DMS 273 treated with DMSO at 0.1 percent for 48 hours (cell line): Measurements from ENCODE around the gene IL19.

Experiments used
- DNase-seq: peaks from one replicate; lab custom pipeline; 2025; lab: John Stamatoyannopoulos, UW

The IL19 gene

DNA sequence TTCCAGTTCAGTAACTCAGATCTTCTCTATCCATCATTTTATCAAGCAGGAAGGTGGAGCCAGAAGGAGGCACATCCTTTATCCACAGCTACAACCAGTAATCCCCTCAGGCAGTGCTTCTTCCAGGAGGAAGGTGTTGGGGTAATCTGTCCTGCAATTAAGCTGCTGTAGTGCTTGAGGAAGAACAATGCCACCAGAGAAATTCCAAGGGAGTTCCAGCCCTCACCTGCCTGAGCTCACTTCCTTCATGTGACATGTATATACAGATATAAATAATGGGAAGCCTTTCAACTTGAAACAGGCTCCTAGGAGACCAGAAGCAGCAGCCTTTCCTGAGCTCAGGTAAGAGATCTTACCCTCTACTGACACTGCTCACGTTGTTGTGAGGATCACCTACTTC lies 92.7 kb downstream of the IL19 start:
- no peak for DNase-seq

- DNase-seq = peak; percentile 34
Measured at GRCh38 chr1:206864939-206865671, 94.5 kb downstream of the IL19 start, which contains the start of gene IL20. TSS of gene IL20 (plus strand) at chr1:206865623. CDS start at chr1:206865853, 230 bp downstream.

GRCh38 chr1:206866062-206866461 lies 95.5 kb downstream of the IL19 start:
- no peak for DNase-seq

GRCh38 chr1:206867239-206867638 lies 96.7 kb downstream of the IL19 start:
- no peak for DNase-seq

GRCh38 chr1:206867716-206868115 lies 97.1 kb downstream of the IL19 start:
- DNase-seq = no peak

DNA sequence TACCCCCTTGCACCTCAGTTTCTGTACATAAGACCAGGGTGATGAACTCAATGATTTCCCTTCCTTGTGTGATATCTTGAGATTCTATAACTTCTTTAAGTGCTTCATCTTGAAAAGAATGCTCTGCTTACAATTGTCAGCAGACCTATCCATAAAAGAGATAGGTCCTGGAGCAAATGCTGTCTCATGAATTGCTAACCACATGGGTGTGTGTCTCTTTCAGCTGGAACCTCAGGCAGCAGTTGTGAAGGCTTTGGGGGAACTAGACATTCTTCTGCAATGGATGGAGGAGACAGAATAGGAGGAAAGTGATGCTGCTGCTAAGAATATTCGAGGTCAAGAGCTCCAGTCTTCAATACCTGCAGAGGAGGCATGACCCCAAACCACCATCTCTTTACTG lies 97.7 kb downstream of the IL19 start:
- no peak for DNase-seq

- DNase-seq = no peak
Measured at GRCh38 chr1:206872139-206872538, 101.6 kb downstream of the IL19 start.

- no peak for DNase-seq
Measured at GRCh38 chr1:206873603-206874188, 103.1 kb downstream of the IL19 start.

- DNase-seq = no peak
Measured at GRCh38 chr1:206875752-206876377, 105.3 kb downstream of the IL19 start.

- no peak for DNase-seq
Measured at GRCh38 chr1:206878456-206878855, 107.9 kb downstream of the IL19 start.

DNA sequence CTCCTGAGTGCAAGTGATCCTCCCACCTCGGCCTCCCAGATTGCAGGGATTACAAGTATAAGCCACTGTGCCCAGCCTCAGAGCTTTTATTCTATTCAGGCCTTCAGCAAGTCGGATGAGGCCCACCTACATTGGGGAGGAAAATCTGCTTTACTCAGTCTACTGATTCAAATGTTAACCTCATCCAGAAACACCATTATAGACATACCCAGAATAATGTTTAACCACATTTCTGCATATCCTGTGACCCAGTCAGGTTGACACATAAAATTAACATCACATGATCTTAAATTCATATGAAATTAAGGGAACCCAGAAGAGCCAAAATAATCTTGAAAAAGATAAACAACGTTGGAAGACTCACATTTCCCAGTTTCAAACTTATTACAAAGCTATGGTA lies 109.7 kb downstream of the IL19 start:
- DNase-seq = no peak

DNA sequence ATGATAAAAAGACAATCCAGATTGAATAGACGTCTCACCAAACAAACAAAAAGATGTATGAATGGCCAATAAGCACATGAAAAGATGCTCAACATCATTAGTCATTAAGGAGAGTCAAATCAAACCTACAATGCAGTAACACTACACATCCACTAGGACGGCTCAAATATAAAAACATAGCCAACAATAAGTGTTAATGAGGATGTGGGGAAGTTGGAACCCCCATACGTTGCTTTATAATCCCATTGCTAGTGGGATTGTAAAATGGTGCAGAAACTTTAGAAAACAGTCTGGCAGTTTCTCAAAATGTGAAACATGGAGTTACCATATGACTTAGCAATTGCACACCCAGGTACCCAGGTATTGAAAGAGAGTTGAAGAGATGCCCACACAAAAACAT lies 112.0 kb downstream of the IL19 start:
- no peak for DNase-seq

- no peak for DNase-seq
Measured at GRCh38 chr1:206883160-206883559, 112.6 kb downstream of the IL19 start.

- no peak for DNase-seq
Measured at GRCh38 chr1:206883876-206884275, 113.3 kb downstream of the IL19 start.

DNA sequence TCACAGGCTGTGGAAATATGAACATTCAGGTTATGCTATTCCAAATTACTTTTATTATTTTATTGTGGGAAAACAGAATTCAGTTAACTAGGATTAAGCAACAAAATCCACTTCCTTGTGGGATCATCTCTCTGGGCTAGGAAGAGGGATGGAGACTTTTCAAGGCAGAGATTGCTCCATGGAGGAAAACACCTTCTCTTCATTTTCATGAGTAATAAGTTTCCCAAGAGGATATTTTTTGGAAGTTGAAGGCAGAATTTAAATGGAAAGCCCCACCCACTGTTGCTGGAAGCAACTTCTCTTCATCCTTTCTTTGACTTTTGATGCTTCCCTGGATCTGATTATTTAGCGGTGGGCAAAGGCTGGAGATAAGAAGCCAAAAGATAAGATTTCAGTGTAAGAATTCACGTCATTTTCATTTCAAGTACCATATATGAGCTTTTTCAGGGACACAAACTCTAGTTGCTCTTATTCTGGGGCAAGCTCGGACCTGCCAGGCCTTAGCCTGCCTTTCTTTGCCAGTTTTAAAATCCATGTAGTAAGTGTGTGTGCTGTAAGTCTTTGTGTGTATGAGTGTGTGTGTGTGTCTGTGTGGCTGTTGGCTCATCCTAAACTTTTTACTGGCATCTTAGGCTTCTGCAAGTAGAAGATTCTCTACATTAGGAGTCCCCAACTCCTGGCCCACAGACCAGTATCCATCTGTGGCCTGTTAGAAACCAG lies 114.9 kb downstream of the IL19 start:
- DNase-seq = no peak

- DNase-seq = no peak
Measured at GRCh38 chr1:206886831-206887230, 116.3 kb downstream of the IL19 start.

- DNase-seq = no peak
Measured at GRCh38 chr1:206887701-206888100, 117.1 kb downstream of the IL19 start.

DNA sequence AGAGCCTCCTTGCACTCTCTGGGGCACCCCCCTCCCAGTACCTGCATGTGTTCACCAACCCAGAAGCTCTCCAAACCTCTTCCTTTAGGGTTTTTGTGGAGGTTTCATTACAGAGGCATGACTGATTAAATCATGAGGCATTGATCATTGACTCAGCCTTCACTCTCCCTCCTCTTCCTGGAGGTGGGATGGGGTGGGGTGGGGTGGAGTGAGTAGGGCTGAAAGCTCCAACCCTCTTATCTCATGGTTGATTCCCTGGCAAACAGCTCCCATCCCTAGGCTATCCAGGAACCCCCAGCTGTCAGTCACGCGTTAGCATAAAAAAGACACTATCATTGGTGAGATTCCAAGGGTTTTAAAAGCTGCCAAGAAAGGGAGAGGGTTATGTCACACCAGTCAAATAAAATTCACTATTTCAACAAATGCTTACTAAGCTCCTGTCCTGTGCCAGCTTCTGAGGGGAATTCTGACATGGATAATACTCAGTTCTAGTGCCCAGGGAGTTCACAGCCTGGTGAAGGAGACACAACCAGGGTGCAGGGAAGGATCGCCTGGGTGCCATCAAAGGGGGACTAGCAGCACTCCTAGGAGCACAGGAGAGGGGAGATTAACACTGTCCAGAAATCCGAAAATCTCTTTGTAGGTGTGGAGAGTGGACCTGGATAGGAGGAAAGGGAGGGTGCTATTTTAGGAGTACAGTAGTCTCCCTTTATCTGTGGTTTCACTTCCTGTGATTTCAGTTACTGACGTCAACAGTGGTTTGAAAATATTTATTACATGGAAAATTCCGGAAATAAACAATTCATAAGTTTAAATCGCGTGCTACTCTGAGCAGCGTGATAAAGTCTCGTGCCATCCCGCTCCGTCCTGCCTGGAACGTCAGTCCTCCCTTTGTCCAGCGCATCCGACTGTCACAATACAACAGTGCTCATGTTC lies 119.8 kb downstream of the IL19 start:
- no peak for DNase-seq

DNA sequence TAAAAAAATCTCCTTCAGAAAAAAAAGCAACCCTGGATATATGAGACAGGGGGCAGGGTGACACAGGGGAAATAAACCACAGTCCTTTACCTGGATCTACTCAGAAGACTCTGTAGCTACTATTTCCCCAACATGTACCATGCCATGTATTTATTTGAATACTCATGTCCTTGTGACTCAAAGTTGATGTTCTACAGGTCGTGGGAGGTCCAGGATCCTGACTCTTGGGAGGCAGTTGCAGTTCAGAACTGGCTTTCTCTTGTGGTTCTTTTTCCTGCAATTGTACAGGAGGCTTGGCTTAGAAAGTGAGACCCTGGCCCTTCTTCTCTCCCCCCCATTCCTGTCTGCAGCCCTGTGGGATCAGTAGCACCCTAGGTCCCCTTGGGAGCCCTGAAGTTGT lies 120.8 kb downstream of the IL19 start:
- no peak for DNase-seq
